ENCODE measurements around the gene ZNF431. TPM values are rescaled to one million over a fixed set of nuclear protein-coding genes. Genes with fewer than 3 reads are reported as not detected.

ZNF431 gene
- total and polyA plus RNA-seq, 9 of the 15 experiments (the other 6 are each of a cell fraction or from before 2014, with no cell fraction given) = 3.3 to 24.8 (median 13.5) TPM

GRCh38 chr19:21149877-21150276 lies 8.0 kb downstream of the ZNF431 start (continued):
- no peak for TF ChIP-seq ATF4 (CRISPR knock-in tag; IDR thresholded peaks at IDR 0.05)

- FAIRE-seq (peak; percentile 66), DNase-seq (ENCODE audit: extremely low read depth in 1 of 4, low spot score in 3 of 4) (peak in 1 of 4 experiments; percentile 30), ATAC-seq (peak; percentile 78)
- Histone ChIP-seq H3K79me2 (ENCODE audit: control insufficient read depth, insufficient read depth, low read length) (peaks cover 57% of the 10 kb centered on the region), H2AFZ (ENCODE audit: low read depth, low read length) (no peak overlapping the region), H4K20me1 (replicated peaks; ENCODE audit: control insufficient read depth, insufficient read depth, low read length) (no peaks in the 10 kb centered on the region), H3K36me3 (ENCODE audit: control insufficient read depth, insufficient read depth, low read length) (peaks cover 78% of the 10 kb centered on the region), H3K27me3 (ENCODE audit: control insufficient read depth in 2 of 2, insufficient read depth in 2 of 2, low read length in 2 of 2) (no peaks in the 10 kb centered on the region), H3K9me3 (replicated peaks; ENCODE audit: control insufficient read depth, insufficient read depth, low read depth, low read length) (no peaks in the 10 kb centered on the region), H3K4me3 (no peak overlapping the region), H3K9ac (ENCODE audit: insufficient read depth in 1 of 2, low read depth in 2 of 2, low read length in 2 of 2) (no peak overlapping the region), H3K27ac (ENCODE audit: extremely low read depth, low read depth, low read length) (peak overlapping the region; percentile 39; the same call in 1 of the 3 replicates), H3K9me1 (ENCODE audit: control insufficient read depth, insufficient read depth, low read length) (no peaks in the 10 kb centered on the region), H3K4me1 (replicated peaks in 1 of 2; ENCODE audit: control insufficient read depth in 2 of 2, insufficient read depth in 2 of 2, low read length in 2 of 2) (peaks cover 0 to 4% of the 10 kb centered on the region in 2 experiments; a peak in 1 of 5 replicates), H3K4me2 (ENCODE audit: insufficient read depth, low read length) (no peak overlapping the region)
- intact Hi-C loops (cut with micrococcal nuclease) (loop anchor here (1.0 kb wide), 1 partner anchor 62 kb away; no protein-coding TSS in a partner anchor), in situ Hi-C loops (cut with MboI) (no loop called here)
- CTCF ChIA-PET (ENCODE audit: low intra/inter-chr PET ratio) = interaction anchor here (0.6 kb wide), 1 partner anchor 39 kb away, joined by 3 read pairs; no protein-coding TSS in a partner anchor
- 90% methylated on average over 1 of the region's 1 CpG for WGBS (ENCODE audit: insufficient coverage, low coverage, missing lambda C conversion rate)
- POLR2A ChIA-PET = interaction anchor here (0.6 to 3.3 kb wide), 6 partner anchors 10 to 131 kb away, joined by 3 to 15 read pairs (median 4); partner anchors contain the start of genes ZNF430, ZNF431 and ZNF714
- no TSS peak for BruUV-seq (replicated peaks)
- no peak for TF ChIP-seq ZC3H8 (IDR thresholded peaks at IDR 0.05)
- no peak for TF ChIP-seq POLR2A (conservative IDR thresholded peaks at IDR 0.05)
- TF ChIP-seq MCM7 (IDR thresholded peaks at IDR 0.05) = no peak
- TF ChIP-seq BRCA1 (IDR thresholded peaks at IDR 0.05) = no peak
- TF ChIP-seq BRCA1 (CRISPR knock-in tag; IDR thresholded peaks at IDR 0.05) = no peak
- peak; percentile 53; the same call in 1 of the 2 replicates for TF ChIP-seq NFE2L1 (tag; IDR thresholded peaks at IDR 0.05; ENCODE audit: borderline replicate concordance, low read depth)
- TF ChIP-seq KLF16 (IDR thresholded peaks at IDR 0.05) = no peak
- TF ChIP-seq PHTF2 (CRISPR knock-in tag; IDR thresholded peaks at IDR 0.05) = no peak
- no peak for TF ChIP-seq DMBX1 (CRISPR knock-in tag; IDR thresholded peaks at IDR 0.05; ENCODE audit: borderline replicate concordance)
- TF ChIP-seq RAD21 (CRISPR knock-in tag; conservative IDR thresholded peaks at IDR 0.05 in 1 of 2, IDR thresholded peaks at IDR 0.05 in 1 of 2) = peak in 1 of 2 experiments; percentile 4; a peak in 1 of 4 replicates
- TF ChIP-seq GTF2E2 (tag; IDR thresholded peaks at IDR 0.05) = no peak
- TF ChIP-seq C11orf30 (IDR thresholded peaks at IDR 0.05; ENCODE audit: low read depth) = 0 out of 2 replicates have a peak, but pooled peaks have one; percentile 7
- no peak for TF ChIP-seq ESRRA (IDR thresholded peaks at IDR 0.05; ENCODE audit: borderline replicate concordance, low read depth)
- TF ChIP-seq ZNF212 (CRISPR knock-in tag; IDR thresholded peaks at IDR 0.05) = no peak
- no peak for TF ChIP-seq SRSF9 (IDR thresholded peaks at IDR 0.05; ENCODE audit: borderline replicate concordance, low read depth, low read length)
- no peak for TF ChIP-seq ZNF140 (CRISPR knock-in tag; IDR thresholded peaks at IDR 0.05)
- TF ChIP-seq ZNF316 (IDR thresholded peaks at IDR 0.05) = peak; percentile 67
- TF ChIP-seq ATF4 (CRISPR knock-in tag; IDR thresholded peaks at IDR 0.05) = no peak
- no peak for TF ChIP-seq IRF2 (CRISPR knock-in tag; IDR thresholded peaks at IDR 0.05)
- no peak for TF ChIP-seq VEZF1 (CRISPR knock-in tag; IDR thresholded peaks at IDR 0.05)
- TF ChIP-seq MAFF (IDR thresholded peaks at IDR 0.05; ENCODE audit: low read length) = peak; percentile 40; the same call in 1 of the 2 replicates
Observed at GRCh38 chr19:21151460-21151859, 9.6 kb downstream of the ZNF431 start.
